ENCODE measurements around the gene C1GALT1. TPM values are rescaled to one million over a fixed set of nuclear protein-coding genes. Genes with fewer than 3 reads are reported as not detected.

Gene C1GALT1
- total and polyA plus RNA-seq, 9 of the 15 experiments (the other 6 are each of a cell fraction or from before 2014, with no cell fraction given), result 5.0 to 33.2 (median 24.1) TPM

DNA sequence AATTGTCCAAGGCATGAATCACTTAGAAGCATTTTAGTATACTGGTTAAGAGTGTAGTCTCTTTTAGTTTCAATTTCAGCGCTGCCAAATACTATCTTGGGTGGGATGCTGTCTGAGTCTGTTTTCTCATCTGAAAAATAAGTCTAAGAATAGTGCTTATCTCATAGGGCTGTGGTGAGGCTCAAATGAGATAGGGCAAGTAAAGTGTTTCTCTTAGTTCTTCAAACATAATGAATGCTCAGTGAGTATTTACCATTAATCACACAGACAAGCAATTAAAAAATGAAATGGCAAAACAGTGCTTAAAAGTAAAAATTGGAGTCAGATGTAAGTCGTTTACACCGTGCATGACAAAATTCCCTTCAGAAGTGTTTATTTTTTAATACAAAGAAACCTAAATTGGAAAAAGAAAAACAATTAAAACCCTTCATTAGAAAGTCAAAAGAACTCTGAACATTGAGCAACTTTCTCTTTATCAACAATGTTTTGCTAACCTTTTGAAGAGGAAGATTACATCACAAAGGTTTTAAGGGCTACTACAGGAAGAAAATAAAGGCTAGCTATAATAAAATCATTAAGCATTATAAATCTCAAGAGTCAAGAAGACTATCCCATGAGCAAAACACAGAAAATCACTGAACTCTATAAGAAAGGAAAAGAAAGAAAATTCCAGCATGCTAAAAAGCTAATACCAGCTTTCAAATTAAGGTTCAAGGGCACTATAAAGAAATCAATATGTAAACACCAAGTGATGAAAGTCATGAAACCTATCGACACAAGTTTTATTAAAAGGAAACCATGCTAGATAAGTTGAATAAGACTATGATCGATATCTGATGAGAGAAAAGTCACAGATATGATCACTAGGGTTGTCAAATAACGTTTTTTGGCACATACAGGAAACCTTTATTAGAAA is 45.6 kb upstream of the C1GALT1 start (continued):
- TF ChIP-seq RBBP5 (IDR thresholded peaks at IDR 0.05; ENCODE audit: borderline replicate concordance, insufficient read depth, low read length, poor library complexity, severe bottlenecking), result no peak
- no peak for TF ChIP-seq FOXM1 (IDR thresholded peaks at IDR 0.05; ENCODE audit: low read depth)
- TF ChIP-seq FOXM1 (CRISPR knock-in tag; IDR thresholded peaks at IDR 0.05; ENCODE audit: low read depth), result no peak
- TF ChIP-seq DACH1 (IDR thresholded peaks at IDR 0.05; ENCODE audit: partially characterized antibody), result peak; percentile 24

DNA sequence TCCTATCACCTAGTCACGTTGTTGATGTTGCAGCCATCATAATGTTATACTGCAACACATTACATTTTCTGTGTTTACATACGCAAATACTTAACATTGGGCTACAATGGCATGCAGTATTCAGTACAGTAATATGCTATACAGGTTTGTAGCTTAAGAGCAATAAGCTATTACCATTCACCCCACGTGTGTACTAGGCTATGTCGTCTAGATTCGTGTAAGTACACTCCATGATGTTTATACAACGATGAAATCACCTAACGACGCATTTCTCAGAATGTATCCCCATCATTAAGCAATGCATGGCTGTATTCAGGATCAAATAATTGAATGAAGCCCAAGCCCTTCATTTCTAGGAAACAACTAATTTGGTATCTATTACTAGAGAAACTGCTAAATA is 43.4 kb upstream of the C1GALT1 start:
- Histone ChIP-seq H3K9ac (ENCODE audit: insufficient read depth in 1 of 2, low read depth in 2 of 2, low read length in 2 of 2) (no peak overlapping the region), H3K4me2 (ENCODE audit: insufficient read depth, low read length) (no peak overlapping the region), H2AFZ (ENCODE audit: low read depth, low read length) (no peak overlapping the region), H3K79me2 (ENCODE audit: control insufficient read depth, insufficient read depth, low read length) (no peaks in the 10 kb centered on the region), H3K36me3 (ENCODE audit: control insufficient read depth, insufficient read depth, low read length) (no peaks in the 10 kb centered on the region), H3K9me3 (replicated peaks; ENCODE audit: control insufficient read depth, insufficient read depth, low read depth, low read length) (peaks cover 12% of the 10 kb centered on the region; the same call in 1 of the 2 replicates), H3K27me3 (ENCODE audit: control insufficient read depth in 2 of 2, insufficient read depth in 2 of 2, low read length in 2 of 2) (no peaks in the 10 kb centered on the region), H3K27ac (ENCODE audit: extremely low read depth, low read depth, low read length) (no peak overlapping the region), H3K9me1 (ENCODE audit: control insufficient read depth, insufficient read depth, low read length) (no peaks in the 10 kb centered on the region), H3K4me1 (replicated peaks in 1 of 2; ENCODE audit: control insufficient read depth in 2 of 2, insufficient read depth in 2 of 2, low read length in 2 of 2) (peaks cover 0 to 7% of the 10 kb centered on the region in 2 experiments; a peak in 2 of 5 replicates), H3K4me3 (no peak overlapping the region), H4K20me1 (replicated peaks; ENCODE audit: control insufficient read depth, insufficient read depth, low read length) (no peaks in the 10 kb centered on the region)
- ChIA-PET CTCF (ENCODE audit: low intra/inter-chr PET ratio) (no interaction called here), POLR2A (no interaction called here)
- ATAC-seq (no peak), DNase-seq (ENCODE audit: extremely low read depth in 1 of 4, low spot score in 3 of 4) (no peak), FAIRE-seq (no peak)
- 24% methylated on average over 8 of the region's 8 CpGs for WGBS (ENCODE audit: insufficient coverage, low coverage, missing lambda C conversion rate)
- no TSS peak for BruUV-seq (replicated peaks)
- intact Hi-C loops (cut with micrococcal nuclease), result no loop called here
- in situ Hi-C loops (cut with MboI), result no loop called here
- TF ChIP-seq, protein P1, sequence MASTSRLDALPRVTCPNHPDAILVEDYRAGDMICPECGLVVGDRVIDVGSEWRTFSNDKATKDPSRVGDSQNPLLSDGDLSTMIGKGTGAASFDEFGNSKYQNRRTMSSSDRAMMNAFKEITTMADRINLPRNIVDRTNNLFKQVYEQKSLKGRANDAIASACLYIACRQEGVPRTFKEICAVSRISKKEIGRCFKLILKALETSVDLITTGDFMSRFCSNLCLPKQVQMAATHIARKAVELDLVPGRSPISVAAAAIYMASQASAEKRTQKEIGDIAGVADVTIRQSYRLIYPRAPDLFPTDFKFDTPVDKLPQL (IDR thresholded peaks at IDR 0.05; ENCODE audit: extremely low read depth, insufficient read length), result no peak
- TF ChIP-seq SRSF7 (optimal IDR thresholded peaks at IDR 0.05; ENCODE audit: low read depth, low read length) (no peak), SMARCE1 (IDR thresholded peaks at IDR 0.05) (no peak), TRIM24 (IDR thresholded peaks at IDR 0.05) (no peak), ZBED1 (IDR thresholded peaks at IDR 0.05) (no peak), SAFB (IDR thresholded peaks at IDR 0.05; ENCODE audit: borderline replicate concordance, low read depth, low read length) (no peak), CBFB (CRISPR knock-in tag; IDR thresholded peaks at IDR 0.05) (no peak)
- TF ChIP-seq, protein P2, sequence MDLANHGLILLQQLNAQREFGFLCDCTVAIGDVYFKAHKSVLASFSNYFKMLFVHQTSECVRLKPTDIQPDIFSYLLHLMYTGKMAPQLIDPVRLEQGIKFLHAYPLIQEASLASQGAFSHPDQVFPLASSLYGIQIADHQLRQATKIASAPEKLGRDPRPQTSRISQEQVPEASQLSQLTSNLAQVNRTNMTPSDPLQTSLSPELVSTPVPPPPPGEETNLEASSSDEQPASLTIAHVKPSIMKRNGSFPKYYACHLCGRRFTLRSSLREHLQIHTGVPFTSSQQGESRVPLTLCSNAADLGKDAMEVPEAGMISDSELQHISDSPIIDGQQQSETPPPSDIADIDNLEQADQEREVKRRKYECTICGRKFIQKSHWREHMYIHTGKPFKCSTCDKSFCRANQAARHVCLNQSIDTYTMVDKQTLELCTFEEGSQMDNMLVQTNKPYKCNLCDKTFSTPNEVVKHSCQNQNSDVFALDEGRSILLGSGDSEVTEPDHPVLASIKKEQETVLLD (IDR thresholded peaks at IDR 0.05), result no peak
- TF ChIP-seq, protein P3, sequence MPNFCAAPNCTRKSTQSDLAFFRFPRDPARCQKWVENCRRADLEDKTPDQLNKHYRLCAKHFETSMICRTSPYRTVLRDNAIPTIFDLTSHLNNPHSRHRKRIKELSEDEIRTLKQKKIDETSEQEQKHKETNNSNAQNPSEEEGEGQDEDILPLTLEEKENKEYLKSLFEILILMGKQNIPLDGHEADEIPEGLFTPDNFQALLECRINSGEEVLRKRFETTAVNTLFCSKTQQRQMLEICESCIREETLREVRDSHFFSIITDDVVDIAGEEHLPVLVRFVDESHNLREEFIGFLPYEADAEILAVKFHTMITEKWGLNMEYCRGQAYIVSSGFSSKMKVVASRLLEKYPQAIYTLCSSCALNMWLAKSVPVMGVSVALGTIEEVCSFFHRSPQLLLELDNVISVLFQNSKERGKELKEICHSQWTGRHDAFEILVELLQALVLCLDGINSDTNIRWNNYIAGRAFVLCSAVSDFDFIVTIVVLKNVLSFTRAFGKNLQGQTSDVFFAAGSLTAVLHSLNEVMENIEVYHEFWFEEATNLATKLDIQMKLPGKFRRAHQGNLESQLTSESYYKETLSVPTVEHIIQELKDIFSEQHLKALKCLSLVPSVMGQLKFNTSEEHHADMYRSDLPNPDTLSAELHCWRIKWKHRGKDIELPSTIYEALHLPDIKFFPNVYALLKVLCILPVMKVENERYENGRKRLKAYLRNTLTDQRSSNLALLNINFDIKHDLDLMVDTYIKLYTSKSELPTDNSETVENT (CRISPR knock-in tag; IDR thresholded peaks at IDR 0.05), result no peak

Data from K562 (cell line).